ENCODE results near the gene CNTD1.

Gene CNTD1

DNA sequence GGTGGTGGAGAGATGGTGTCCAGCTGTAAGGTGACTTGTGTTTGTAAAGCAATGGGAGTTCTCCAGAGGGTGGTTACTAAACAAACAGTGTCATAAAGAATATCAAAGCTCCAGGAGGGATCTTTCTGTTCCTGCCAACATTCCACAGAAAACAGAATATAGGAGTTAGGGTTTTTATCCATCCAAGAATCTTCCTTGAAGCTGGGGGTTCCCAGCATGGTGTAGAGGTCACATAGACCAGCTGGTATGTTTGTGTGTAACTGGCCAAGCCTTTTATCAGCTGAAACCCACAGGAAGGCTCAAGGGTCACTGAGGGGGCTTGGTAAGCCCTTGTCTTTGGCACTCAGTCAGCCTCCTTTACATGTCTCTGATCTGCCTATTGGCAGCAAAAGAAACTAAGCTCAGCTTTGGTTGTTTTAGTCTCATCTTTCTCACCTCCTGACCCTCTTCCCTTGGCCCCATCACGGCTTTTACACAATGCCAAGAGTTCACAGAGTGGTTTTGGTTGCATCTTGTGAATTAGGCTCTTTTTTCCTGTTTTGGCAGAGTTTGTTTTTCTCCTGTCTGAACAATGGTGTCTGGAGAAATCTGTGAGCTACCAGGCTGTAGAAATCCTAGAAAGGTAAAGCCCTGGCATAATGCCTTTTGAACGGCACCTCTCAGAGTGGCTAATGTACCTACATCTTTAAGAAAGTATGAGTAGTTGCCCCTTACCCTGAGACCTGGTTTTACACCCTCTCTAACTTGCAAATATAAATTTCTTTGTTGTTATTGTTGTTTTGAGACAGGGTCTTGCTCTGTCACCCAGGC is 4.6 kb downstream of the CNTD1 start:
- no peak for DNase-seq (ENCODE audit: low read depth)

- no peak for DNase-seq (ENCODE audit: low read depth)
Measured at GRCh38 chr17:42804918-42805367, 6.3 kb downstream of the CNTD1 start.

DNA sequence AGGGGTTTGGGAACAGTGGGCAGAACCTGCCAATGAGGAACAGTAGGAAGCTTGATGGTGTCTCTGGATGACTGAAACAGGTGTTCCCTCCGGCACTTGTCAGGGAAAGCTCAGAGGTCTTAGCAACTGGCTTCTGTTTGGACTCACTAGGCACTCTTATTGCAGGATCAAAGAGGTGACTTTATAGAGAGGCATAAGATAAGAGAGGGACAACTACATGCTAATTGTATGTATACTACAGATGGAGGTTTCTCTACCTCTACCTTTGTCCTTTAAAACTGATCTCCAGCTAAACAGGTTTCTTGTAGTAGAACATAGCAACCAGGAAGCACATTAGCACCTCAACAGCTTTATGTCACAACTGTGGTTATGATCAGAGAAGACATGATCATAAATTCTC is 7.6 kb downstream of the CNTD1 start:
- DNase-seq (ENCODE audit: low read depth) = no peak

GRCh38 chr17:42809250-42809649 is 10.6 kb downstream of the CNTD1 start:
- no peak for DNase-seq (ENCODE audit: low read depth)

GRCh38 chr17:42814633-42815399 is 16.2 kb downstream of the CNTD1 start:
- no peak for DNase-seq (ENCODE audit: low read depth)

- no peak for DNase-seq (ENCODE audit: low read depth)
Measured at GRCh38 chr17:42817866-42818265, 19.2 kb downstream of the CNTD1 start.

- DNase-seq (ENCODE audit: low read depth) = no peak
Measured at GRCh38 chr17:42818379-42818778, 19.7 kb downstream of the CNTD1 start.

GRCh38 chr17:42819939-42820535 is 21.4 kb downstream of the CNTD1 start:
- DNase-seq (ENCODE audit: low read depth) = no peak

GRCh38 chr17:42821176-42821575 is 22.5 kb downstream of the CNTD1 start:
- DNase-seq (ENCODE audit: low read depth) = no peak

GRCh38 chr17:42827472-42827871 is 28.8 kb downstream of the CNTD1 start:
- DNase-seq (ENCODE audit: low read depth) = no peak

DNA sequence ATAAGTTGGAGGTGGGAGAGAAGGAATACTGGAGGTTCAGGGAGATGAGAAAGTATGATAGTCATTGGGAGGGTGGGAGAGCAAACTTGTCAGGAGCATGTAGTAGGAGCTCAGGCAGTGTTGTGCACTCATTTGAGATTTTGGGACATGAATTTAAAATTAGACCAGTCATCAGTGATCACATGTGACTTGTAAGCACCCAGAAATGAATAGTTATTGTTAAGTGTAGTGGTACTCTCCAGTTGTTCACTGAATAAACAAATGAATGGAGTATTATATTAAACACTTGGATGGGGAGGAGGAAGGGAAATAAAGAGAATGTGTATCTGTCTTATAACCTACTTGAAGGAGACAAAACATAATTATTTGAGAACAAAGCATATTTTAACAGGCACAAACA is 32.3 kb downstream of the CNTD1 start:
- DNase-seq (ENCODE audit: low read depth) = no peak

DNA sequence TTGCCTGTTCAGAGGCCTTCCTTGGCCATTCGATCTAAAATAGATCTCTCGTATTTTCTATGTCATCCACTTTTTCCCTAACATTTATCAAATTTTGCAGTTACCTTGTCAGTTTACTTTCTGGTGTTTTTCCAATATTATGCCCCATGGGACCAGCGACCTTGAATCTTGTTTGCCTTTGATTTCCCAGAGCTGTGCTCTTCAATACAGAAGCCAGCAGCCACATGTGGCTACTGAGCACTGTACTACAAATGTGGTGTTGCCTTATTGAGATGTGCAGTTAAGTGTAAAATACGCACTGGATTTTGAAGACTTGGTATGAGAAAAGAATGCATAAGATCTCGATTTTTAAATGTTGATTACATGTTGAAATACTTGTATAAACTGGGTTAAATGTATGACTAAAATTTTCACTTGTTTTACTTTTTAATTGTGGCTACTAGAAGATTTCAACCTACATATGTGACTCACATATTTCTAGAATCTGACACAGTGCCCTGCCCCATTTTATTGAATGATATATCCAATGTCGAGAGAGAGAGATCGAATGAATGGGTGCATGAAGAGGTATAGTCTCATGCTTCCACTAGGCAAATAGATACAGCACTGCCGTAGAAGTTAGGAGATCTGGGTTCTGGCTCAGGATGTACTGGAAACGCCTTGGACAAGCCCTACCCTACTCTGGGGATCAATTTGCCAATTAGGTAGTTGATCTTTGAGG is 33.7 kb downstream of the CNTD1 start:
- DNase-seq (ENCODE audit: low read depth) = no peak

DNA sequence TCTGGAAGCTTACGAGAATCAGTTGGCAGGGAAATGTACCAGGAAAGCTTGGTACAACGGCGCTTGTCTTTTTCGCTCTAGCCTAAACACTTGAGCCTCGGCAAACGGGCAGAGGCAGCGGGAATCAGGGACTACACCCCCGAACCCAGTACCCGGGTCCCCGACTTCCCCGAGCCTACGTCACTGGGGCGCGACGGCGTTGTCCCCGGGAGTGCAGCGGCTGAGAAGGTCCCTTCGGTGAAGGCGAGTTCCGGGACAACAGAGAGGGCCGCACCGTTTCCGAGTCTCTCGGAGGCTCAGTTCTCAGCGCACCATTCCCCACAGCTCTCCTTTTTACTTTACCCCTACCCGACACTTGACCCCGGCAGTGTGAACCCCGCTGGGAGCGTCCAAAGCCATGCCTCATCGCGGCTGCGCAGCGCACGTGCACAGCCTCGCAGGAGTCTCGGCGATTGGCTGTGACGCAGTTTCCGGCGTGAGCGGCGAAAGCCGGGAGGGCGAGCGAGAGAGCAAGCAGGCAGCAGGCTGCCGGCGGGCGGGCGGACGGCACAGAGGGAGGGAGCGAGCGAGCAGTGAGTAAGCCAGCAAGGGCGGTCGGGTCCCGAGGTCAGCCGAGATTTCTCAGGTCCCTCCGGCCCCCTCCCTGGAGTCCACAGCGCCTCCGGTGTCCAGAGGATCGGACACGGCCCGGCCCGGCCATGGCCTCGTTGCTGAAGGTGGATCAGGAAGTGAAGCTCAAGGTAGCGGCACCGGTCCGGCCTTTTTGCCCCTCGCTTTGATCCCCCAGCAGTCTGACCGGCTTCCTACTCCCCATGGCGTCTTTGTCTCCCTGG is 34.5 kb downstream of the CNTD1 start, which contains the start of gene PSME3:
TSS of gene PSME3 (plus strand) at position 464 of the 833 bp plus-strand sequence. CDS start at position 699, 235 bp downstream.
- DNase-seq (ENCODE audit: low read depth) = peak; percentile 81

DNA sequence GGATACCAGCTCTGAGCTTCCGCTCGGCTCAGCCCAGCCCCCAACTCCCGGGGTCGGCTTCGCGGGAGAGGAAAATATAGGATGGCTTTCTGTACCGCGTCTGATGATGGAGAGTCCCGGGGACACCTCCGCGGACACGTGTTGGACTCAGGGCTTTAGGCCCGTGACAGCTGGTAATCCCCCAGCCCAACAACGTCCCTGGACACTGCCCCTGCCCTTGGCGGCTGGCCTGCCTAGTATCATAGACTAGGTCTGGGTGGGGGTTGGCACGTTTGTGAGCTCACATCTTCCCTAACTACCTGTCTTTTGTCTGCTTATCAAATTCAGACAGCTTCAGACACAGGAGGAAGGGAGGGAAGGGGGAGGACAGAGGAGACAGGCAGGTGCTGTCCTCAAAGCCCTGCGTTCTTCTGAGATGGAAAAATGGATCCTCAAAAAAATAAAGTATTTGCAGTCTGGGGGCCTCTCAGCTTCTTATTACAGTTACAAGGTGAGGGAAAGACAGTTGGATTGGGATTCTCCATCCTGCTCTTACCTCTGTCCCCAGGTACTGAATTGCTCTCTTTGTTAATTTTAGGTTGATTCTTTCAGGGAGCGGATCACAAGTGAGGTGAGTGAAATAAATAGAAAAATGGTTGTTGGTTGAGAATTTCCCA is 35.2 kb downstream of the CNTD1 start:
- DNase-seq (ENCODE audit: low read depth) = no peak

- no peak for DNase-seq (ENCODE audit: low read depth)
Measured at GRCh38 chr17:42835732-42836131, 37.1 kb downstream of the CNTD1 start.

- DNase-seq (ENCODE audit: low read depth) = no peak
Measured at GRCh38 chr17:42841975-42842685, 43.5 kb downstream of the CNTD1 start.

DNA sequence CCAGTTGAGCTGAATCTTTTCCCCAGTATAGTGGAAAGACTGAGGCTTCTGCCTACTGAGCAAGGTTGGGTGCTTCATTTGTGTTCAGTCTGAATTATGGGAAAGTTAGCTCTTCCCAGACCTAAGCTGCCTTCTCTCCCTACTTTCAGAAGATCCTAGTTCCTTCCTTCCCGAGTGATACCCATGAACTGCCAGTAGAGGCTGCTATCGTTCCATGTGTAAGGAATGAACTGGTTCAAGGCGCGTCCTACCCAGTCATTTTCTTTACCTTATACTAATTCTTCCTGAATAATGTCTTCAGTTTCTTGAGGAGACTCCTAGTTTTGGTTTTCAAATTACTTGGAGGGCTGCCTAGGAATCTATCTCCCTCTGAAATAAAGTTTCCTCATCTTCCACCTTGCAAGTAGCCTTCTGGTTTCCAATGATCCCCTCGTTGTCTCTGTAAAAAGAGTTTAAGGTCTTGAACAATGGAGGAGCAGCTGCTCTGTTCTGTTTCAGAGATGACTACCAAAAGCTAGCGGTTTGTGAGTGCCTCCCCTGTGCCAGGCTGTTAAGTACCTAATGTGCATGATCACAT is 44.8 kb downstream of the CNTD1 start:
- DNase-seq (ENCODE audit: low read depth) = no peak

DNA sequence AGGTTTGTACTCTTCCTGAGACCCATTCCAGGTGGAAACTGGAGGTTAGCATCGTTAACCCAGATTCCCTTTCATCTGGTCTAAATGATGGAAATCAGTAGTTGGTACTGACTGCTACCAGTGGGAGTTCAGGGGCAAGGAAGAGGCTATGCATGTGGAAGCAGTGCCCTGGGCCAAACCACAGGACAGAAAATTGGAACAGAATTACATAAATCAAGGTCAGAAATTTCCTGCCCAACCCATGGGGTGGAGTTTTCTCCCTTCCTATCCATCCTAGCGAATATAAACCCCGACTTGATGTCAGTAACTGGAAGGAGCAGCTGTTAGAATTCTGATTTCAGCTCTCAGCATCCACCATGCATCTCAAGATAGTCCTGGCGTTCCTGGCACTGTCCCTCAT is 45.6 kb downstream of the CNTD1 start, which contains the start of gene AOC2:
TSS of gene AOC2 (plus strand) at position 310 of the 400 bp plus-strand sequence. CDS start at position 357, 47 bp downstream.
- DNase-seq (ENCODE audit: low read depth) = no peak

- DNase-seq (ENCODE audit: low read depth) = no peak
Measured at GRCh38 chr17:42844761-42845555, 46.3 kb downstream of the CNTD1 start.

Data from activated T-helper 1 cell treated with Interleukin-2 at 50 U/mL for 16 hours (primary cell).